NCI-H146 treated with DMSO at 0.1 percent for 48 hours (cell line): ENCODE measurements around the gene GPR68.
"Not testable (repeated sequence)": the region's sequence is repeated elsewhere in the genome, so short reads cannot be mapped to it uniquely, and the experiment has no call there.

Source experiments
- DNase-seq: peaks from one replicate; lab custom pipeline; 2025; ENCODE audit not compliant: unreplicated experiment; lab: John Stamatoyannopoulos, UW

GPR68 gene

GRCh38 chr14:91273273-91273884 is 28.9 kb upstream of the GPR68 start:
- no peak for DNase-seq

GRCh38 chr14:91272341-91273272 is 28.1 kb upstream of the GPR68 start:
- no peak for DNase-seq

- no peak for DNase-seq
Measured at GRCh38 chr14:91271639-91272038, 27.1 kb upstream of the GPR68 start.

GRCh38 chr14:91270619-91271018 is 26.1 kb upstream of the GPR68 start:
- no peak for DNase-seq

- DNase-seq: no peak
Measured at GRCh38 chr14:91270188-91270587, 25.7 kb upstream of the GPR68 start.

- DNase-seq: no peak
Measured at GRCh38 chr14:91269076-91269991, 24.8 kb upstream of the GPR68 start.

- no peak for DNase-seq
Measured at GRCh38 chr14:91267965-91268437, 23.5 kb upstream of the GPR68 start.

GRCh38 chr14:91266276-91266675 is 21.8 kb upstream of the GPR68 start:
- not testable (repeated sequence) for DNase-seq

GRCh38 chr14:91265404-91265803 is 20.9 kb upstream of the GPR68 start:
- DNase-seq: no peak

GRCh38 chr14:91264151-91265150 is 19.9 kb upstream of the GPR68 start:
- DNase-seq: no peak

- DNase-seq: no peak
Measured at GRCh38 chr14:91263329-91263728, 18.8 kb upstream of the GPR68 start.

GRCh38 chr14:91261986-91262549 is 17.6 kb upstream of the GPR68 start:
- DNase-seq: no peak

GRCh38 chr14:91261115-91261514 is 16.6 kb upstream of the GPR68 start:
- no peak for DNase-seq

GRCh38 chr14:91258876-91259275 is 14.4 kb upstream of the GPR68 start:
- no peak for DNase-seq

- DNase-seq: no peak
Measured at GRCh38 chr14:91258011-91258618, 13.6 kb upstream of the GPR68 start.

- no peak for DNase-seq
Measured at GRCh38 chr14:91257328-91258010, 13.0 kb upstream of the GPR68 start.

- DNase-seq: no peak
Measured at GRCh38 chr14:91256661-91257060, 12.2 kb upstream of the GPR68 start.

- DNase-seq: no peak
Measured at GRCh38 chr14:91255026-91255695, 10.7 kb upstream of the GPR68 start.
